ENCODE measurements around the gene MYO18A. TPM values are rescaled to one million over a fixed set of nuclear protein-coding genes. Genes with fewer than 3 reads are reported as not detected.
"Not testable (repeated sequence)": the region's sequence is repeated elsewhere in the genome, so short reads cannot be mapped to it uniquely, and the experiment has no call there.

Gene MYO18A
- total RNA-seq, 1 experiment from 2014 or later: 89.9 TPM

DNA sequence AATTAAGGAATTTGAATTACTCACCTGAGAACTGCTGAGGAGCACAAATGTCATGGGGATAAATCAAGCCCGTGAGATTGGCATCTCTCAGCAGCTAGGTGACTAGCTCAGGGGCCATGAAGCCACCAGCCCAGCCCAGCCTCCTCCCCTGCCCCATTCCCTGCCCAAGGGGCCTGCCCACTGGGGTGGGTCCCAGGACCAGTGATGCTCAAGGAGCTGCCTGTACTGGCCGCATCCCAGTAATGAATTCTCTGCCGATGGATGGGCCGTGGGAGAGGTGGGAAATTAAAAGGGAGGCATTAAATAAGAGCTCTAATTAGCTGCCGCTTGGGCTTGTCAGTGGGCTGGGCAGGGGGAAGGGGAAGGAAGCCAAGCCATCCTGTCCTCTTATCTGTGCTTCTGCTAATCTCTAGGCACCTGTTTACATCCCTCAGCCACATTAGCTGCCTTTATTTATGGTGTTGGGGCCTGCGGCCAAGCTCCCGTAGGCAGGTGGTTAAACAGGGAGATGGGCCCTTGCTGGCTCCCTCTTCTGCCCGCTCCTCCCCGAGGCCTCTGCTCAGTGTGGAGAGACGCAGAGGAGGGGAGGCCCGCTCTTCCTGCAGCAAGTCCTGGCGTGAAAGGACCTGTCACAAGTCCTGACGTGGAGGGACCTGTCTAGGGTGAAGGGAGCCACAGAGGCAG, 88.5 kb downstream of the MYO18A start:
- Mint-ChIP-seq H3K4me3 (ENCODE audit: low read depth, unreplicated experiment) (no peak overlapping the region), H3K4me1 (ENCODE audit: low read depth, unreplicated experiment) (no peaks in the 10 kb centered on the region), H3K36me3 (ENCODE audit: insufficient read depth, unreplicated experiment) (peaks cover 51% of the 10 kb centered on the region), H3K27ac (ENCODE audit: unreplicated experiment) (no peak overlapping the region), H3K27me3 (ENCODE audit: unreplicated experiment) (no peaks in the 10 kb centered on the region), H3K9me3 (ENCODE audit: low read depth, unreplicated experiment) (no peaks in the 10 kb centered on the region)
- CTCF ChIA-PET: no interaction called here
- TF ChIP-seq, protein P1, sequence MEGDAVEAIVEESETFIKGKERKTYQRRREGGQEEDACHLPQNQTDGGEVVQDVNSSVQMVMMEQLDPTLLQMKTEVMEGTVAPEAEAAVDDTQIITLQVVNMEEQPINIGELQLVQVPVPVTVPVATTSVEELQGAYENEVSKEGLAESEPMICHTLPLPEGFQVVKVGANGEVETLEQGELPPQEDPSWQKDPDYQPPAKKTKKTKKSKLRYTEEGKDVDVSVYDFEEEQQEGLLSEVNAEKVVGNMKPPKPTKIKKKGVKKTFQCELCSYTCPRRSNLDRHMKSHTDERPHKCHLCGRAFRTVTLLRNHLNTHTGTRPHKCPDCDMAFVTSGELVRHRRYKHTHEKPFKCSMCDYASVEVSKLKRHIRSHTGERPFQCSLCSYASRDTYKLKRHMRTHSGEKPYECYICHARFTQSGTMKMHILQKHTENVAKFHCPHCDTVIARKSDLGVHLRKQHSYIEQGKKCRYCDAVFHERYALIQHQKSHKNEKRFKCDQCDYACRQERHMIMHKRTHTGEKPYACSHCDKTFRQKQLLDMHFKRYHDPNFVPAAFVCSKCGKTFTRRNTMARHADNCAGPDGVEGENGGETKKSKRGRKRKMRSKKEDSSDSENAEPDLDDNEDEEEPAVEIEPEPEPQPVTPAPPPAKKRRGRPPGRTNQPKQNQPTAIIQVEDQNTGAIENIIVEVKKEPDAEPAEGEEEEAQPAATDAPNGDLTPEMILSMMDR (IDR thresholded peaks at IDR 0.05; ENCODE audit: unreplicated experiment): no peak
- intact Hi-C loops (cut with micrococcal nuclease; ENCODE audit: unreplicated experiment): no loop called here
- BruUV-seq (replicated peaks): no TSS peak
- DNase-seq: no peak

DNA sequence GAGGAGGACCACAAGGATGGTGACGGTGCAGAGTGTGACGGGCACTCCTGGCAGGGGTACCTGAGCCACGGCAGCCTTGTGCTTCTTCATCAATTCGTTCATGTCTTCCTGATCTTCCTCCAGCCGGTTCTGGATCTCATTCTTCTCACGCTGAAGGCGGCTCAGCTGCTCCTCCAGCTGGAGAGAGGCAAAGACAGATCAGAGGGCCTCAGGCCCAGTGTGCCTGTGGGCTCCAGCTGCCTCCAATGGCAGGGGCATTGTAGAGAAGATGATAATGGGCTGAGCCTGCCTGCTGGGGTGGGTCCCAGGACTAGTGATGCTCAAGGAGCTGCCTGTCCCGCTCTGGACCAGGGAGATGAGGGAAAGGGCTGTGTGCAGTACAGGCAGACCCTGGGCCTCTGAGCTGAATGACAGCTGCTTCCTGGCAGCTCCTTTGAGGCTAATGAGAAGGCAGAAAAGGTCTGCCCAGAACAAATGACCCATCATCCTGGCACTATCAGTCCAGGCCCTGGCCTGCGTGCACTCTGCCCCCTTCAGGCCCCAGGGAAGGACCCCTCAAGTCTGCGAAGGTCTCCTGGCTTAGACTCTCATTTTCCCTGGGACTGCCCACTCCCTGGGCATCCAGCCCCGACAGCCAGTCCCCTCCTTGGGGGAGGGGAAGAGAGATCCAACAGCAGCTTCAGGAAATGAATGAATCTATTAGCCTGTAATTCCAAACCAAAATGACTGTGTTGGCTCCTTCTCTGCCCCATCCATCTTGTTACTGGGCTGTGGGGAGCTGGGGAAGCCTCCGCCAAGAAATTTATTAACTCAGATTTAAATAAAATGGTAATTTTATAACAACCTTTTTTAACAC, 89.2 kb downstream of the MYO18A start:
- no TSS peak for BruUV-seq (replicated peaks)
- intact Hi-C loops (cut with micrococcal nuclease; ENCODE audit: unreplicated experiment): no loop called here
- DNase-seq: no peak
- H3K27ac Mint-ChIP-seq (ENCODE audit: unreplicated experiment): no peak overlapping the region
- H3K4me3 Mint-ChIP-seq (ENCODE audit: low read depth, unreplicated experiment): no peak overlapping the region
- peaks cover 52% of the 10 kb centered on the region for H3K36me3 Mint-ChIP-seq (ENCODE audit: insufficient read depth, unreplicated experiment)
- H3K4me1 Mint-ChIP-seq (ENCODE audit: low read depth, unreplicated experiment): no peaks in the 10 kb centered on the region
- H3K27me3 Mint-ChIP-seq (ENCODE audit: unreplicated experiment): no peaks in the 10 kb centered on the region
- CTCF ChIA-PET: no interaction called here
- TF ChIP-seq, protein P1 (IDR thresholded peaks at IDR 0.05; ENCODE audit: unreplicated experiment): no peak
- H3K9me3 Mint-ChIP-seq (ENCODE audit: low read depth, unreplicated experiment): no peaks in the 10 kb centered on the region

DNA sequence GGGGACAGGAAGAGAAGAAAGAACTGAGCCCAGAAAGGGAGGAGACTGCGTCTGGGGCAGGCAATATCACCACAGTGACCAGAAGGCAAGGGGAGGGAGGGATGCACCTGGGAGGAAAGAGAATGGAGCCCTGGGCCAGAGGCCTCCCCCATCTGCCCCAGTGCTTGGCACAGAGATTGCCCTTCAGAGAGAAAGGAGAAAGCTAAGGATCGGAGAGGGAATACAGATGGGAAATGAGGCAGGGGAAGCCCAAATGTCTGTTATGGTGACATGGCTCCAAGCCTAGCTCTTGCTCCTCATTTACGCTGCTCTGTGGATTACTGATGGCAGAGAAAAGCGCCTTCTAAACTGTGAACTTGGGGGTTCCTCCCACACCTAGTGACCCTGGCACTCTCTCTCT, 90.1 kb downstream of the MYO18A start:
- Mint-ChIP-seq H3K4me3 (ENCODE audit: low read depth, unreplicated experiment) (no peak overlapping the region), H3K27ac (ENCODE audit: unreplicated experiment) (no peak overlapping the region), H3K27me3 (ENCODE audit: unreplicated experiment) (no peaks in the 10 kb centered on the region), H3K36me3 (ENCODE audit: insufficient read depth, unreplicated experiment) (peaks cover 49% of the 10 kb centered on the region), H3K4me1 (ENCODE audit: low read depth, unreplicated experiment) (no peaks in the 10 kb centered on the region), H3K9me3 (ENCODE audit: low read depth, unreplicated experiment) (no peaks in the 10 kb centered on the region)
- intact Hi-C loops (cut with micrococcal nuclease; ENCODE audit: unreplicated experiment): no loop called here
- BruUV-seq (replicated peaks): no TSS peak
- CTCF ChIA-PET: no interaction called here
- TF ChIP-seq, protein P1 (IDR thresholded peaks at IDR 0.05; ENCODE audit: unreplicated experiment): no peak
- DNase-seq: no peak

DNA sequence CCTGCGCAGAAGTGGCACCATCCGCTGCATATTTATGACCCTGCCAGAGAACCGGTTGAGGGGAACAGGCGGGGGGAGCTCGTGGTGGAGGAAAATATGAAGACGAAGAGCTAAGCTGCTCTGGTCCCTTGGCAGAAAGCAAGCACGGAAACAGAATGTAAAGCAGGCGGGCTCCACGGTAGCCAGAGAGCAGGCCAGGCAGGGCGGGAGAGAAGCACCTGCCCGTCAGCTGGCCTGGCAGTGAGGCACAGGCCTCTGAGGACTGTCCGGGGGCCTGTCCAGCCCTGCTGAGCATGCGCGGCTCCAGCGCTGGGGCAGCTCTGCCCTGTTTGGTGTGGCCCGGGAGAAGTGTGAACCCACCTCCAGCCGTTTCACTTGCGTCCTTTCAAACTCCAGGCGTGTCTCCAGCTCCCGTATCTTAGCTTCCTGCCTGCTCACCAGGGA, 90.6 kb downstream of the MYO18A start:
- CTCF ChIA-PET: interaction anchor here (0.7 kb wide), 1 partner anchor 28 kb away, joined by 7 read pairs; no protein-coding TSS in a partner anchor
- Mint-ChIP-seq H3K4me1 (ENCODE audit: low read depth, unreplicated experiment) (no peaks in the 10 kb centered on the region), H3K27me3 (ENCODE audit: unreplicated experiment) (no peaks in the 10 kb centered on the region), H3K9me3 (ENCODE audit: low read depth, unreplicated experiment) (no peaks in the 10 kb centered on the region), H3K27ac (ENCODE audit: unreplicated experiment) (no peak overlapping the region), H3K36me3 (ENCODE audit: insufficient read depth, unreplicated experiment) (peaks cover 52% of the 10 kb centered on the region), H3K4me3 (ENCODE audit: low read depth, unreplicated experiment) (no peak overlapping the region)
- DNase-seq: no peak
- TF ChIP-seq, protein P1 (IDR thresholded peaks at IDR 0.05; ENCODE audit: unreplicated experiment): no peak
- no TSS peak for BruUV-seq (replicated peaks)
- intact Hi-C loops (cut with micrococcal nuclease; ENCODE audit: unreplicated experiment): no loop called here

DNA sequence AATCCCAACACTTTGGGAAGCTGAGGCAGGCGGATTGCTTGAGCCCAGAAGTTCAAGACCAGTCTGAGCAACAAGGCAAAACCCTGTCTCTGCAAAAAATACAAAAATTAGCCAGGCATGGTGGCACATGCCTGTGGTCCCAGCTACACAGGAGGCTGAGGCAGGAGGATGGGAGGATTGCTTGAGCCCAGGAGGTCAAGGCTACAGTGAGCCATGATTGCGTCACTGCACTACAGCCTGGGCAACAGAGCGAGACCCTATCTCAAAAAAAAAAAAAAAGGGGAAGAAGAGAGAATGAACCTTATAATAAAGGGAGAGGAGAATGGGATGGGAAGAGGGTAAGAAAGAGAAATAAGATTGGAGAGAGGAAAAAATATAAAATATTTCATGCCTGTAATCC, 91.4 kb downstream of the MYO18A start:
- H3K9me3 Mint-ChIP-seq (ENCODE audit: low read depth, unreplicated experiment); H3K27ac Mint-ChIP-seq (ENCODE audit: unreplicated experiment); H3K4me3 Mint-ChIP-seq (ENCODE audit: low read depth, unreplicated experiment); BruUV-seq (replicated peaks); DNase-seq; H3K27me3 Mint-ChIP-seq (ENCODE audit: unreplicated experiment); H3K4me1 Mint-ChIP-seq (ENCODE audit: low read depth, unreplicated experiment); intact Hi-C loops (cut with micrococcal nuclease; ENCODE audit: unreplicated experiment): not testable (repeated sequence)
- CTCF ChIA-PET: interaction anchor here (0.8 kb wide), 1 partner anchor 23 kb away, joined by 3 read pairs; no protein-coding TSS in a partner anchor
- peaks cover 58% of the 10 kb centered on the region for H3K36me3 Mint-ChIP-seq (ENCODE audit: insufficient read depth, unreplicated experiment)

Measured in Calu3 (cell line).